KOPT-K1 (cell line): Measurements from ENCODE around the gene STPG3.

ENCODE experiments used
- H3K27ac ChIP-seq: fragments of 200-600 bp; sonication (generic); 2 replicates; pipeline ENCODE4 v1.5.1; 2016; ENCODE audit warnings: antibody characterized with exemption, mild to moderate bottlenecking, low read depth, low read length; ENCODE audit not compliant: poor library complexity, severe bottlenecking
- H3K36me3 ChIP-seq: fragments of 200-600 bp; sonication (generic); 2 replicates; pipeline ENCODE4 v1.5.1; 2017; ENCODE audit warnings: antibody characterized with exemption, mild to moderate bottlenecking, low read length, moderate library complexity; ENCODE audit not compliant: insufficient read depth
- H3K9me3 ChIP-seq: fragments of 200-600 bp; sonication (generic); 2 replicates; pipeline ENCODE4 v1.5.1; 2017; ENCODE audit warnings: antibody characterized with exemption, low read length, mild to moderate bottlenecking; ENCODE audit not compliant: insufficient read depth, poor library complexity, severe bottlenecking

Gene STPG3

GRCh38 chr9:137227853-137228505 is 23.1 kb upstream of the STPG3 start:
- Histone ChIP-seq H3K9me3 (no peaks in the 10 kb centered on the region), H3K27ac (no peak overlapping the region), H3K36me3 (no peaks in the 10 kb centered on the region)

- Histone ChIP-seq H3K27ac (no peak overlapping the region), H3K36me3 (no peaks in the 10 kb centered on the region), H3K9me3 (no peaks in the 10 kb centered on the region)
Observed at GRCh38 chr9:137228506-137228967, 22.5 kb upstream of the STPG3 start.

- Histone ChIP-seq H3K36me3 (no peaks in the 10 kb centered on the region), H3K27ac (no peak overlapping the region), H3K9me3 (no peaks in the 10 kb centered on the region)
Observed at GRCh38 chr9:137228968-137229896, 21.9 kb upstream of the STPG3 start.

GRCh38 chr9:137229903-137230704 is 21.0 kb upstream of the STPG3 start:
- no peak overlapping the region for H3K27ac ChIP-seq
- no peaks in the 10 kb centered on the region for H3K36me3 ChIP-seq
- no peaks in the 10 kb centered on the region for H3K9me3 ChIP-seq

DNA sequence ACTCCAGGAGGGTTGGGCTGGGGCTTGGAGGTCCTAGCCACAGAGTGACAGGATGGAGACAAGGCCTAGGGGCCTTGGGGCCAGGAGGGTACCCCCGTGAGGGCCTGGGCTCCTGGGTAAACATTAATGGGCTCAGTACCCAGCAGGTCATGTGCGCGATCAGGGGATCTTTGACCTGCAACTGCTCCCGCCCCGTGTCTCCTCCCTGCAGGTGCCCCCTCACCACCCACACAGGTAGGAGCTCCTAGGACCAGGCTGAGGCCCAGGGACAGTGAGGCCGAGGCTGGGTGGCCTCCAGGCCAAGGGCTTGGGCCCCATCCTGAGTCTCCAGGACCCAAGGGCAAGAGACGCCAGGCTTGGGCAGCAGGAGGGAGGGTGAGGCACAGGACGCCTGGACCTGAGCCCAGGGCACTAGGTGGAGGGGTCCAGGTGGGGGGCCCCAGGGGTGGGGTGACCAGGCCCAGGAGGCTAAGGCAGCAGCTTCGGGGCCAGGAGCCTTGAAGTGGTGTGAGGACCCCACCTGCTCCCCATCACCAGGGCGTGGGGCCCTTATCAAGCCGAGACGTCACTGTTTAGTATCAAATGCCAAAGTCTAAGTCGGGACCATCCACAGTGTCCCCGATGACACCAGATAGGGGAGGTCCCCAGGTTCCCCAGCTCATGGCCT is 20.2 kb upstream of the STPG3 start, which contains the start of gene SLC34A3:
Gene SLC34A3 (plus strand): TSS at position 197 of the 667 bp plus-strand sequence. CDS start 802 bp downstream, outside the sequence.
- Histone ChIP-seq H3K9me3 (no peaks in the 10 kb centered on the region), H3K27ac (no peak within 1 kb of the TSS), H3K36me3 (no peaks in the 10 kb centered on the region)

DNA sequence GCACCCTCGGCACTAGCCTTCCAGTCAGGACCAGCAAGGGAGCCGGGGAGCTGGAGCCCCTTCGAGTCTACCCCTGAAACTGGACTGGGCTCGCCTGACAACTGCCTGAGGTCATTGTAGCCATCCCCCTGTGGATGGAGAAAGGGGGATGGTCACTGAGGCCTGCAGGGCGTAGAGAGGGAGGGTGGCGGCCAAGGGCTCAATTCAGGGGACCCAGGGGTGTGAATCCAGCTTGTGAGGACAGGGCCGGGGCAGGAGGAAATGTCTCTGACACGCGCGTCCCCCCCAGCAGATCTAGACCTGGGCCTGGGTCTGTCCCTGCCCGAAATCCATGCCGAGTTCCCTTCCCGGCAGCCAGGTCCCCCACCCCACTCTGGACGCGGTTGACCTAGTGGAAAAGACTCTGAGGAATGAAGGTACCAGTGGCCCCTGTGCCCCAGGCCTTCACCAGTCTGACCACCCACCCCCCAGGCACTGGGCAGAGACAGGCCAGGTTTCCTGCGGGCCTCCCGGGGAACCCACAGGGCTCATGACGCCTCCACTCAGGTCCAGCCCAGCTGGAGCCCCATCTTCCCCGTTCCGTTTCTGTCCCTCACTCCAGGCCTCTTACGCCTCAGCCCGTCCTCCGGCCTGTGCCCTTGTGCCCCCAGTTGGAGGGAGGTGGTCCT is 19.6 kb upstream of the STPG3 start:
- H3K9me3 ChIP-seq = no peaks in the 10 kb centered on the region
- H3K36me3 ChIP-seq = no peaks in the 10 kb centered on the region
- H3K27ac ChIP-seq = no peak overlapping the region

GRCh38 chr9:137232101-137232500 is 19.0 kb upstream of the STPG3 start:
- no peak overlapping the region for H3K27ac ChIP-seq
- no peaks in the 10 kb centered on the region for H3K36me3 ChIP-seq
- no peaks in the 10 kb centered on the region for H3K9me3 ChIP-seq

DNA sequence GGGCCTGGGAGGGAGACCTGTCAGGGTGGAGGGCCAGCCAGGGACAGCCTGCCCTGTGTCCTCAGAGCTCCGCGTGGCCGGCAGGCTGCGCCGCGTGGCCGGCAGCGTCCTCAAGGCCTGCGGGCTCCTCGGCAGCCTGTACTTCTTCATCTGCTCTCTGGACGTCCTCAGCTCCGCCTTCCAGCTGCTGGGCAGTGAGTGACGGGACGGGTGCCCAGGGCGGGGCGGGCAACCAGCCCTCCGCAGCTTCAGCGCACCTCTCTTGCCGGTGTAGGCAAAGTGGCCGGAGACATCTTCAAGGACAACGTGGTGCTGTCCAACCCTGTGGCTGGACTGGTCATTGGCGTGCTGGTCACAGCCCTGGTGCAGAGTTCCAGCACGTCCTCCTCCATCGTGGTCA is 18.6 kb upstream of the STPG3 start:
- H3K27ac ChIP-seq = no peak overlapping the region
- no peaks in the 10 kb centered on the region for H3K36me3 ChIP-seq
- H3K9me3 ChIP-seq = no peaks in the 10 kb centered on the region

DNA sequence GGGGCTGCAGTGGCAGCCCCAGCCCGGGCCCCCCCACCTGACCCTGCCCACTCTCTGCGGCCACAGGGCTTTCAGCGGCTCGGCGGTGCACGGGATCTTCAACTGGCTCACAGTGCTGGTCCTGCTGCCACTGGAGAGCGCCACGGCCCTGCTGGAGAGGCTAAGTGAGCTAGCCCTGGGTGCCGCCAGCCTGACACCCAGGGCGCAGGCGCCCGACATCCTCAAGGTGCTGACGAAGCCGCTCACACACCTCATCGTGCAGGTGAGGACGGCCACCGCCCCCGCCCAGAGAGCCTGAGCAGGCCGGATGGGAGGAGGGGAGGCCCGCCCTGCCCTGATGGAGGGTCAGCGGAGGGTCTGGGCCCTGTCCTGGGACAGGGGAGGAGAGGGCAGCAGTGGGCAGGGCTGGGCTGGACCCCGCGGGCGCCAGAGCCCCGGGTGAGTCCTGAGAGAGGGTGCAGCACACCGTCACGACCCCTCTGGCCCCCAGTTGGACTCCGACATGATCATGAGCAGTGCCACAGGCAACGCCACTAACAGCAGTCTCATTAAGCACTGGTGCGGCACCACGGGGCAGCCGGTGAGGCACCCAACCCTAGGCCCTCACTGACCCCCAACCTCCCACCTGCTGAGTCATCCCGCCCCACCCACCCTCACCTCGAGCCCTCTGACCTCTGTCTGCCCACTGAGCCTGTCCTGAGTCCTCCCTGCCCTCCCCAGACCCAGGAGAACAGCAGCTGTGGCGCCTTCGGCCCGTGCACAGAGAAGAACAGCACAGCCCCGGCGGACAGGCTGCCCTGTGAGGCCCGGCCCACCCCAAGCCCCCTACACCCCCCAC is 17.7 kb upstream of the STPG3 start:
- H3K9me3 ChIP-seq = no peaks in the 10 kb centered on the region
- H3K27ac ChIP-seq = no peak overlapping the region
- H3K36me3 ChIP-seq = no peaks in the 10 kb centered on the region

DNA sequence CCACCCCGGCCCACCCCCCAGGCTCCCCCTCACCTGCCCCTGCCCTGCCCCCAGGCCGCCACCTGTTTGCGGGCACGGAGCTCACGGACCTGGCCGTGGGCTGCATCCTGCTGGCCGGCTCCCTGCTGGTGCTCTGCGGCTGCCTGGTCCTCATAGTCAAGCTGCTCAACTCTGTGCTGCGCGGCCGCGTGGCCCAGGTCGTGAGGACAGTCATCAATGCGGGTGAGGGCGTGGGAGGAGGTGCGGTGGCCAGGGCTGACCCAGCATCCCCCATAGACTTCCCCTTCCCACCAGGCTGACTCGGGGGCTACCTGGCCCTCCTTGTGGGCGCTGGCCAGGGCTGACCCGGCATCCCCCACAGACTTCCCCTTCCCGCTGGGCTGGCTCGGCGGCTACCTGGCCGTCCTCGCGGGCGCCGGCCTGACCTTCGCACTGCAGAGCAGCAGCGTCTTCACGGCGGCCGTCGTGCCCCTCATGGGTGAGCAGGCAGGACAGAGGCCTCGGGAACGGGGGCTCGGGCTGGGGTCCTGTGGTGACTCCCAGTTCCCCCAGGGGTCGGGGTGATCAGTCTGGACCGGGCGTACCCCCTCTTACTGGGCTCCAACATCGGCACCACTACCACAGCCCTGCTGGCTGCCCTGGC is 16.9 kb upstream of the STPG3 start:
- Histone ChIP-seq H3K9me3 (no peaks in the 10 kb centered on the region), H3K27ac (no peak overlapping the region), H3K36me3 (no peaks in the 10 kb centered on the region)

GRCh38 chr9:137234758-137235423 is 16.2 kb upstream of the STPG3 start:
- Histone ChIP-seq H3K9me3 (no peaks in the 10 kb centered on the region), H3K27ac (no peak overlapping the region), H3K36me3 (no peaks in the 10 kb centered on the region)

- no peaks in the 10 kb centered on the region for H3K9me3 ChIP-seq
- H3K36me3 ChIP-seq = no peaks in the 10 kb centered on the region
- no peak overlapping the region for H3K27ac ChIP-seq
Observed at GRCh38 chr9:137235424-137236237, 15.5 kb upstream of the STPG3 start.
